Common myeloid progenitor, CD34-positive (primary cell): Measurements from ENCODE around the gene TUB.

Experiments used
- CTCF ChIA-PET: fragments of 350-600 bp; sonication (Branson Sonifier 250); formaldehyde crosslinking; loops from one replicate; lab custom pipeline; 2021; ENCODE audit warnings: antibody characterized with exemption; lab: Charles Lee
- POLR2A ChIA-PET: fragments of 350-600 bp; sonication (Branson Sonifier 250); formaldehyde crosslinking; loops from one replicate; lab custom pipeline; 2021; ENCODE audit warnings: antibody characterized with exemption; lab: Charles Lee
- DNase-seq, 3 donors: peaks; one replicate each; pipeline versions ENCODE4 v3.0.0 to v3.0.0-alpha.2; 2013
- H3K27ac ChIP-seq, 2 experiments: 1 replicate in 1 of 2; 2 replicates in 1 of 2; pipeline ENCODE4 v1.7.0; 2013; ENCODE audit warnings: inconsistent platforms in 2 of 2, low read length in 2 of 2, mild to moderate bottlenecking in 2 of 2, low read depth in 1 of 2, moderate library complexity in 1 of 2; ENCODE audit not compliant: severe bottlenecking in 2 of 2, insufficient read depth in 1 of 2, poor library complexity in 1 of 2
- H3K27me3 ChIP-seq, 5 experiments: replicated peaks in 2 of 5; 1 replicate in 3 of 5; 2 replicates in 2 of 5; pipeline versions ENCODE4 v1.6.1 to v1.7.0; 2013; ENCODE audit warnings: low read length in 4 of 5, mild to moderate bottlenecking in 2 of 5, moderate library complexity in 2 of 5, inconsistent platforms in 1 of 5; ENCODE audit not compliant: insufficient read depth in 5 of 5, control insufficient read depth in 4 of 5
- H3K36me3 ChIP-seq, 4 experiments: 1 replicate in 2 of 4; 2 replicates in 2 of 4; pipeline versions ENCODE4 v1.6.1 to v1.7.0; 2013; ENCODE audit warnings: low read length in 3 of 4, control low read depth in 1 of 4, mild to moderate bottlenecking in 1 of 4; ENCODE audit not compliant: control insufficient read depth in 4 of 4, insufficient read depth in 4 of 4
- H3K4me1 ChIP-seq, 4 experiments: 1 replicate in 3 of 4; 2 replicates in 1 of 4; pipeline versions ENCODE4 v1.6.1 to v1.7.1; 2013; ENCODE audit warnings: low read length in 3 of 4, mild to moderate bottlenecking in 3 of 4, control low read depth in 1 of 4, inconsistent platforms in 1 of 4, moderate library complexity in 1 of 4; ENCODE audit not compliant: control insufficient read depth in 4 of 4, insufficient read depth in 4 of 4; ENCODE audit errors: control extremely low read depth in 1 of 4
- H3K4me3 ChIP-seq, 7 experiments: 1 replicate in 4 of 7; 2 replicates in 3 of 7; pipeline versions ENCODE4 v1.5.1 to v1.7.0; 2013; ENCODE audit warnings: mild to moderate bottlenecking in 7 of 7, low read length in 6 of 7, moderate library complexity in 6 of 7, inconsistent platforms in 2 of 7, low read depth in 2 of 7, control low read depth in 1 of 7; ENCODE audit not compliant: insufficient read depth in 4 of 7, control insufficient read depth in 1 of 7; ENCODE audit errors: extremely low read depth in 1 of 7
- H3K9me3 ChIP-seq, 5 experiments: 1 replicate in 4 of 5; 2 replicates in 1 of 5; pipeline versions ENCODE4 v1.6.1 to v1.7.1; 2013; ENCODE audit warnings: low read length in 4 of 5, mild to moderate bottlenecking in 2 of 5, inconsistent platforms in 1 of 5, low read depth in 1 of 5, moderate library complexity in 1 of 5; ENCODE audit not compliant: control insufficient read depth in 4 of 5, insufficient read depth in 2 of 5; ENCODE audit errors: control extremely low read depth in 1 of 5
- WGBS: methylation state at CpG from one replicate; pipeline ENCODE4 v1.1.5; 2013; ENCODE audit not compliant: insufficient coverage; 5-methylcytosine and 5-hydroxymethylcytosine counted together

The TUB gene

GRCh38 chr11:8038811-8039529 is 42.0 kb upstream of the TUB start:
- ChIA-PET CTCF (interaction anchor here (15.9 kb wide), 1 partner anchor 54 kb away, joined by 278 read pairs; no protein-coding TSS in a partner anchor), POLR2A (no interaction called here)
- Histone ChIP-seq H3K27ac (no peak overlapping the region), H3K36me3 (no peaks in the 10 kb centered on the region), H3K4me3 (no peak overlapping the region), H3K27me3 (no peaks in the 10 kb centered on the region), H3K9me3 (peaks cover 0 to 2% (median 0%) of the 10 kb centered on the region in 5 experiments), H3K4me1 (no peaks in the 10 kb centered on the region)
- WGBS: 81% methylated on average over 7 of the region's 12 CpGs
- no peak for DNase-seq

- ChIA-PET CTCF (interaction anchor here (15.9 kb wide), 1 partner anchor 54 kb away, joined by 278 read pairs; no protein-coding TSS in a partner anchor), POLR2A (no interaction called here)
- no peak overlapping the region for H3K4me3 ChIP-seq
- H3K27me3 ChIP-seq: peaks cover 0 to 3% (median 0%) of the 10 kb centered on the region in 5 experiments
- H3K36me3 ChIP-seq: no peaks in the 10 kb centered on the region
- 94% methylated on average over 6 of the region's 10 CpGs for WGBS
- peaks cover 0 to 2% (median 0%) of the 10 kb centered on the region in 5 experiments for H3K9me3 ChIP-seq
- no peak overlapping the region for H3K27ac ChIP-seq
- no peaks in the 10 kb centered on the region for H3K4me1 ChIP-seq
- no peak for DNase-seq
Measured at GRCh38 chr11:8039530-8040260, 41.3 kb upstream of the TUB start.

- CTCF ChIA-PET: interaction anchor here (15.9 kb wide), 1 partner anchor 53 kb away, joined by 278 read pairs; no protein-coding TSS in a partner anchor
- peaks cover 0 to 2% (median 0%) of the 10 kb centered on the region in 5 experiments for H3K9me3 ChIP-seq
- H3K27me3 ChIP-seq: peaks cover 0 to 3% (median 0%) of the 10 kb centered on the region in 5 experiments
- no peaks in the 10 kb centered on the region for H3K4me1 ChIP-seq
- no peaks in the 10 kb centered on the region for H3K36me3 ChIP-seq
- 93% methylated on average over 3 of the region's 4 CpGs for WGBS
- no peak overlapping the region for H3K27ac ChIP-seq
- no peak overlapping the region for H3K4me3 ChIP-seq
- POLR2A ChIA-PET: no interaction called here
- DNase-seq: no peak
Measured at GRCh38 chr11:8040261-8040920, 40.6 kb upstream of the TUB start.

GRCh38 chr11:8040921-8041285 is 40.1 kb upstream of the TUB start:
- POLR2A ChIA-PET: interaction anchor here (0.5 kb wide), 1 partner anchor 16 kb away, joined by 3 read pairs; no protein-coding TSS in a partner anchor
- Histone ChIP-seq H3K4me3 (no peak overlapping the region), H3K36me3 (no peaks in the 10 kb centered on the region), H3K9me3 (peaks cover 0 to 2% (median 0%) of the 10 kb centered on the region in 5 experiments), H3K4me1 (no peaks in the 10 kb centered on the region), H3K27ac (no peak overlapping the region), H3K27me3 (peaks cover 0 to 6% (median 4%) of the 10 kb centered on the region in 5 experiments)
- CTCF ChIA-PET: interaction anchor here (15.9 kb wide), 1 partner anchor 52 kb away, joined by 278 read pairs; no protein-coding TSS in a partner anchor
- no peak for DNase-seq
- WGBS: 94% methylated on average over 2 of the region's 2 CpGs

GRCh38 chr11:8041576-8041975 is 39.4 kb upstream of the TUB start:
- Histone ChIP-seq H3K27me3 (peaks cover 0 to 9% (median 6%) of the 10 kb centered on the region in 5 experiments), H3K9me3 (peaks cover 0 to 2% (median 0%) of the 10 kb centered on the region in 5 experiments), H3K36me3 (no peaks in the 10 kb centered on the region), H3K4me1 (no peaks in the 10 kb centered on the region), H3K4me3 (no peak overlapping the region), H3K27ac (no peak overlapping the region)
- WGBS: 100% methylated on average over 1 of the region's 4 CpGs
- DNase-seq: no peak
- ChIA-PET POLR2A (interaction anchor here (0.5 kb wide), 1 partner anchor 15 kb away, joined by 3 read pairs; no protein-coding TSS in a partner anchor), CTCF (interaction anchor here (1.0 to 15.9 kb wide), 3 partner anchors 8 to 52 kb away, joined by 3 to 278 read pairs (median 5); no protein-coding TSS in a partner anchor)

GRCh38 chr11:8043756-8044155 is 37.3 kb upstream of the TUB start:
- H3K27ac ChIP-seq: no peak overlapping the region
- no peaks in the 10 kb centered on the region for H3K4me1 ChIP-seq
- no CpG with 5 or more reads among the region's 2 CpGs for WGBS
- ChIA-PET CTCF (interaction anchor here (0.7 to 15.9 kb wide), 3 partner anchors 10 to 311 kb away, joined by 3 to 278 read pairs (median 3); no protein-coding TSS in a partner anchor), POLR2A (no interaction called here)
- peaks cover 0 to 2% (median 0%) of the 10 kb centered on the region in 5 experiments for H3K9me3 ChIP-seq
- H3K27me3 ChIP-seq: peaks cover 3 to 15% (median 6%) of the 10 kb centered on the region in 5 experiments
- DNase-seq: no peak
- no peak overlapping the region for H3K4me3 ChIP-seq
- no peaks in the 10 kb centered on the region for H3K36me3 ChIP-seq
